ENCODE data around the gene GLMP.

- TF ChIP-seq CTCF (conservative IDR thresholded peaks at IDR 0.05 in 1 of 2, IDR thresholded peaks at IDR 0.05 in 1 of 2; ENCODE audit: extremely low read depth in 1 of 2, insufficient read depth in 1 of 2, low read depth in 1 of 2, low read length in 2 of 2), result no peak
- TF ChIP-seq EZH2 (IDR thresholded peaks at IDR 0.05; ENCODE audit: borderline replicate concordance, low read length), result no peak
Measured at GRCh38 chr1:156257711-156258110, 37.8 kb downstream of the GLMP start.
